ENCODE results near the gene OTUD3.
"Not testable (repeated sequence)": the region's sequence is repeated elsewhere in the genome, so short reads cannot be mapped to it uniquely, and the experiment has no call there.

Gene OTUD3

GRCh38 chr1:19882111-19883071 is at the start of gene OTUD3:
Gene OTUD3, plus strand, starts transcription at chr1:19882395. Its CDS starts 119 bp downstream, at chr1:19882514.
- peak; percentile 94 to 95 for DNase-seq

DNA sequence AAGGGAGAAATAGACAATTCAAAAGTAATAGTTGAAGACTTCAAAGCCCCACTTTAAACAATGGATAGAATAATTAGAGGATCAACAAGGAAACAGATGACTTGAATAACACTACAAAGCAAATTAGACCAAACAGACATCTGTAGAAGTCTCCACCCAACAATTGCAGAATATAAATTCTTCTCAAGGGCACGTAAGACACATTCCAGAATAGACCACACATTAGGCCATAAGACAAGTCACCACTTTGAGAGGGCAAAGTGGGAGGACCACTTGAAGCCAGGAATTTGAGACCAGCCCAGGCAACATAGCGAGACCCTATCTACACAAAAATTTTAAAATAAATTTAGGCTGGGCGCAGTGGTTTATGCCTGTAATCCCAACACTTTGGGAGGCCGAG is 46.6 kb upstream of the OTUD3 start:
- no peak for DNase-seq

- no peak for DNase-seq
These were observed 44.3 kb upstream of the OTUD3 start for GRCh38 chr1:19837866-19838265.

GRCh38 chr1:19840228-19840627 is 42.0 kb upstream of the OTUD3 start:
- no peak for DNase-seq

DNA sequence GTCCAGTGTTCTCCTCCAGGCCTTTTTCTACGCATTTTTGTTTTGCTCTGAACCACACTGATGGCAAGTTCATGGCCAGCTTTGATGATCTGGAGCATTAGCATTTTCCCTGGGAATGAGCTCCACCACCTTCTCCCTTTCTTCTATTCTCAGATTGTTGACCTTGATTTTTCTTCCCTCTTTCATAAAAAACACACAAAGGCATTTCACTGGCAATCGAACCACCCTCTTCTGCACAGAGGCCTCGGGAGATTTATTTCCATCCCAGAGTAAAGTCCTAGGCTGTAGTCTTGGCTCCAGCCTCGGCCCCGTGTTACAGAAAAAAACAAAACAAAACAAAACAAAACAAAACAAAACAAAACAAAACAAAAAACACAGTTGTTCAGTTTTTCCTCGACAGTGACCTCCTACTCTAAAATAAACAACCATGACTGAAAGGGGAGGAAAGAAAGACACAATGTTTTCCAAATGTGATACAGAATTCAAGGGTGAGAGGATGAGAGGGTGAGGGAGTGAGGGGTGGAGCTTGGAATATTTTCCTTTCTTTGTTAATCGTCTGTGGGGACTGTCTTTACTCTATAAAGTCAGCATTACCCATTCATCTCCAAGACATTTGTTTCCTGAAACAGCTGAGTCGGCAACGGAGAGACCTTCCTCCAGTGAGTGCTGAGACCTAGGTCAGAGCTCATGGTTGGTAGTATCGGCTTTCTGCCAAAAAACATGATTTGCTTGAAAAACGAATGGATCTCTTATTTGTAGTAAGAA is 37.3 kb upstream of the OTUD3 start:
- DNase-seq, result no peak

DNA sequence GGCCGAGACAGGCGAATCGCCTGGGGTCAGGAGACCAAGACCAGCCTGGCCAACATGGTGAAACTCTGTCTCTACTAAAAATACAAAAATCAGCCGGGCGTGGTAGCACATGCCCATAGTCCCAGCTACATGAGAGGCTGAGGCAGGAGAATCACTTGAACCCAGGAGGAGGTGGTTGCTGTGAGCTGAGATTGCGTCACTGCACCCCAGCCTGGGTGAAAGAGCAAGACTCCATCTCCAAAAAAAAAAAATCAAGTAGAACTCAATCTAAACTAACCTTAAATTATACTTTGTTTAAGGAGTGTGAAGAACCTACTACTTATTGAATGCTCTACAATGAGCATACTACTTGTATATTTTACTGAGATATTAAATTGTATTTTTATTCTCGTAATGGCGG is 36.6 kb upstream of the OTUD3 start:
- DNase-seq, result no peak

DNA sequence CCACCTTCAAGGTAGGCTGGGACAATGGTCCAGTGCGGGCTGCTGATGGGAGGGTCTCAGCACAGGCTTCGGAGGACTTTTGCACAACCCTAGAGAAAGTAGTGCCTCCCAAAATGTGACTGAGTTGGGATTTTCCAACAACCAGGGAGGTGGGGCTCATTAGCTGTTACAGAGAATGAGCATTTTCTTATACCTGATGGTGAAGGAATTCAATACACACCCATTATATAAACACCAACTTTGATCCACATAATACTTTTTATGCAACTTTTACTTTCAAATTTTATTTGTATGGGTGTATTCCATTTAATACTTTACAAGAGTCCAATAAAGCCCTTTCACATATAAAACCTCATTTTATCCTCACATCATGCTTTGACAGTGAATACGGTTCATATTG is 35.9 kb upstream of the OTUD3 start:
- no peak for DNase-seq

GRCh38 chr1:19847334-19847733 is 34.9 kb upstream of the OTUD3 start:
- DNase-seq, result not testable (repeated sequence)

DNA sequence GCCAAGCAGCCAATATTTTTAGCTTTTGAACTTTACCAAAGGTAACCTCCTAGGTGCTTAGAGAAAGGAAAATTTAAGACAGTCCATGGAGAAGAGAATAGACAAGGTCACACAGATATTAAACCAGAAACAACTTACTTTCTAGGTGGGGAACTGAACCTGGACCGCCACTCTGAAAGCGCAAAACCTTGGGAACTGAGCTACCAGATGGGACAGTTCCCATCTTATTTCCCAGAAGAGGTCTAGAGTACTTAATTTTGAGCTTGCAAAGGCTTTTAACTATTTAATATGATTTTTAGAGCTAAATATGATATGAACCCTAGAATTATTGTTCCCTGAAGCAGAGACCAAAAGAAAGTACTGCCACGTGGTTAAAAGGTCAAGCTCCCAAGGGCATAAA is 32.9 kb upstream of the OTUD3 start:
- not testable (repeated sequence) for DNase-seq

DNA sequence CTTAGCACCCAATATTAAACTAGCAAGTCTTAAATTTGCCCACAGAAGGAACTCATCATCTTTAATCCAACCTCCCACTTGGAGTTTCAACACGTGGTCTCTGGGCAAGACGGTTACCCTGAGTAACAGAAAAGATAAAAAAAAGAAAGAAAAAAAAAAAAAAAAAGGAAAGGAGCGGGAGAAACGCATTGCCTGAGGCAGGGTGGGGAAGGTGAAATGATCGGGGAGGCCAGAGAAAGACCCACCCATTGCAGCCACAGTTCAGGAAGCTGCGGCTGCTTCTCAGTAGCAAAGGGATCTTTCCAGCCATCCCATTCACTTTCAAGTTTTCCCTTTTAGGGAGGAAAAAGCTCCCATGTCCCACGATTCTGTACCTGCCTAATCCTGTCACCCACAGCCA is 32.0 kb upstream of the OTUD3 start:
- no peak for DNase-seq

- DNase-seq, result no peak
These were observed 30.2 kb upstream of the OTUD3 start for GRCh38 chr1:19852036-19852435.

DNA sequence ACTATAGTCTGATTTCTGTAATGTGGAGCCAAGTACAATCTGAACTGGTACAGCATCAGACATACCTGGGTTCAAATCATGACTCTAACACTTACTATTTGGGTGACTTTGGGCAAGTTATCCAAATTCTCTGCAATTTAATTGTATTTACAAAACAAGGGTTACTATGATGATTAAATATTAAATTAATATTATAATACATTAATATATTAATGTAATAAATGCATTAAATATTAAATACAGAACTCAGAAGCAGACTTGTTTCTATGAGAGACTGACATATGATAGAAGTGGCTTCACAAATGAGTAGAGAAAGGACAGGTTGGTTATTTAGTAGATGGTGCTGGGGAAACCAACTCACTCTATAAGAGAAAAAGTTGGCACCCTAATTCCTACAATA is 27.3 kb upstream of the OTUD3 start:
- no peak for DNase-seq

- DNase-seq, result no peak
These were observed 23.3 kb upstream of the OTUD3 start for GRCh38 chr1:19858893-19859292.

- DNase-seq, result no peak
These were observed 22.3 kb upstream of the OTUD3 start for GRCh38 chr1:19859876-19860275.

- no peak for DNase-seq
These were observed 21.8 kb upstream of the OTUD3 start for GRCh38 chr1:19860418-19860817.

GRCh38 chr1:19861034-19861433 is 21.2 kb upstream of the OTUD3 start:
- no peak for DNase-seq

DNA sequence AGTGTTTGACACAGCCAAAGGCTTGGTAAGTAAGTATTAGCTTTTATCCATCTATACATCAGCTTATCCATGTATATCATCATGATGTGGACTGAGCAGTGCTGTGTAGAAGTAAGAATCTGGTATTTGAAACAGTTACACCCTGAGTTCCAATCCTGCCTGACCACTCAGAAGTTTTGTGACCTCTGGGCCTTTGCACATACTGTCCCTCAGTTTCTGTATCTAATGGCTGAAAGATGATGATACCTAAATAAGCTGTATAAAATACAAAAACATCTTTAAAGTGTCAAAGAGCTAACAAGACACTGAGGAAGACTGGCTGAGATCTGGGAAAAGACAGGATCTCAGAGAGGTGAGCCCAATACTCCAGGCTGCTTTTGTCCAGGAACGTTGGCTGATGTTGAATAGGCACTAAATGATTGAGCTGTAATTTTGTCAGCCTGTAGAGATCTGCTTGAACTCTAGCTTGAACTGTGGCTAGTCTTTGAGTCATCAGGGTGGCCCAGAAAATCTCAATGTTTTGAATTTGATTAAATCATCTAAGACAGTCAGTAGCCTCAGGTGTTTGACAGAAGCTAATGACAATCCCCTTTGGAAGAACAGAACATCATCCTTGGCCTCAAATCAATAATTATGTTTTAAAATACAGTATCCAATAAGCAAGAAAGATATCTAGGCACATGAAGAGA is 20.2 kb upstream of the OTUD3 start:
- no peak for DNase-seq

DNA sequence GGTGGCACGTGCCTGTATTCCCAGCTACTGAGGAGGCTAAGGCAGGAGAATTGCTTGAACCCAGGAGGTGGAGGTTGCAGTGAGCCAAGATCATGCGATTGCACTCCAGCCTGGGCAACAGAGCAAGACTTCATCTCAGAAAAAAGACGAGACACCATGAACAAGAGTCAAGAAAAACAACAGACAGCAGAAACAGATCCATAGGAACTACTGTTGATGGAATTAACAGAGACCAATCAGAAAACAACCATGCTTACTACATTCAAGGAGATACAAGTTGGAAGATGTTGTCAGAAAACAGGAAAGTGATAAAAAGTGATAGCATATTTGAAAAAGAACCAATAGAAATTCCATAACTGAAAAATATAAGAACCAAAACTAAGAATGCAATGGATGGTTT is 19.3 kb upstream of the OTUD3 start:
- DNase-seq, result no peak

DNA sequence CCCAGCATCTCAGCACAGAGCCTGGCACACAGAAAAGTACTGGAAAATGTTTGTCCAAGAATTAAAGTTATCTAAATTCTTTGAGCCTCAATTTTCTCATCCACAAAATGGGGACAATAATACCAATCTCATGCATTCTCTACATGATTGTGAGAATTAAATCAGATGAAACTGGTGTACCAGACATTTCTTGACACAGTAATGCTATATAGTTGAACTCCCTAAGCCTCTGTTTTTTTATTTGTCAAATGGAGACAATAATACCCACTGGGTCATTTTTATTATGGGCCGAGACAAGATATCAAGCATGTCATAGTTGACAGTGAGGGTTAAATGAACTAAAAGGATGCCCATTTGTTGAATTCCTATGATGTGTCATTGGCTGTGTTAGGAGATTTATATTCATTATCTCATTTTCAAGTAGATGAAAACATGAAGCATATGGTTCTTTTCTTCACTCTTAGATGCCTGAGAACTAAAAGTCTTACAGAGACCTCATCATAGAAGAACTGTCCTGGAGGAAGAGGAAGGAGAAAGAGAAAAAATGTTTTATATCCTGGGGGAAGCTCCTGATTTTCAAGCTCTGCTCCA is 17.5 kb upstream of the OTUD3 start:
- DNase-seq, result no peak

DNA sequence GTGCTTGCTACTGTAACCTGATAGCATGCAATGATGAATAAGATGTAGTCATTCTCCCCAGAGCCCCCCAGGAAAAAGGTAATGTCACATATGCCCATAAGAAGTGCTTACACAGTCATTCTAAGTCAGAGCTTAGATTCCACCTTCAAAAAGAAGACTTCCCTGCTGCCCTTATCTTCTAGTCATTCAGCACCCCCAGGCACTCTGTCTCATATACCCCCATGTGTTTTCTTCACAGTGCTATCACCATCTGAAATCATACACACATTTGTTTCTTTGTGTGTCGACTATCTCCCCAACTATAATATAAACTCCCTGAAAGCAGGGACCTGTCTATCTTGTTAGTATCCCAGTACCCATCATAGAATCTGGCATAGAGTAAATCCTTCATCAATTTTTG is 16.2 kb upstream of the OTUD3 start:
- DNase-seq, result no peak

GRCh38 chr1:19866758-19867157 is 15.4 kb upstream of the OTUD3 start:
- no peak for DNase-seq

GRCh38 chr1:19868575-19868974 is 13.6 kb upstream of the OTUD3 start:
- DNase-seq, result not testable (repeated sequence)

DNA sequence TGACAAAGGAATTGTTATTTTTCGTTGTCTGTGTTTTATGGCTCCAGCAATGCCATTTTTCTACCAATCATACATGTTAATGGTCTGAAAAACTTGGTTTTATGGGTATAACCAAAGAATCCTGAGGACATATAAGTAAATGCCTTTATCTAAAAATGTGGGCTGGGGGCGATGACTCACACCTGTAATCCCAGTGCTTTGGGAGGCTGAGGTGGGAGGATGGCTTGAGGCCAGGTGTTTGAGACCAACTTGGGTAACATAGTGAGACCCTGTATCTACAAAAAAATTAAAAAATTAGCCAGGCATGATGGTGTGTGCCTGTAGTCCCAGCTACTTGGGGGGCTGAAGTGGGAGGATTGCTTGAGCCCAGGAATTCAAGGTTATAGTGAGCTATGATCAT is 12.7 kb upstream of the OTUD3 start:
- not testable (repeated sequence) for DNase-seq

Data from activated CD4-positive, alpha-beta T cell treated with anti-CD3 and anti-CD28 coated beads for 4 hours (primary cell).